ACC112 (cell line): Measurements from ENCODE around the gene GPSM3.
"Not testable (repeated sequence)": the region's sequence is repeated elsewhere in the genome, so short reads cannot be mapped to it uniquely, and the experiment has no call there.

Source experiments
- H2AFZ ChIP-seq: fragments of 200-600 bp; sonication (generic); one replicate; pipeline ENCODE4 v1.6.0; 2017; ENCODE audit warnings: antibody characterized with exemption, low read length; ENCODE audit not compliant: unreplicated experiment
- H3K27ac ChIP-seq: fragments of 200-600 bp; sonication (generic); 2 replicates; pipeline ENCODE4 v1.5.1; 2014; ENCODE audit warnings: low read depth, mild to moderate bottlenecking, antibody characterized with exemption, low read length, moderate library complexity
- H3K27me3 ChIP-seq: fragments of 200-600 bp; sonication (generic); 2 replicates; pipeline ENCODE4 v1.6.1; 2014; ENCODE audit warnings: mild to moderate bottlenecking, antibody characterized with exemption, low read length, moderate library complexity, mixed read lengths; ENCODE audit not compliant: insufficient read depth
- H3K36me3 ChIP-seq: fragments of 200-600 bp; sonication (generic); 2 replicates; pipeline ENCODE4 v1.6.1; 2016; ENCODE audit warnings: mild to moderate bottlenecking, antibody characterized with exemption, low read length, moderate library complexity, mixed read lengths; ENCODE audit not compliant: insufficient read depth
- H3K4me1 ChIP-seq: fragments of 200-600 bp; sonication (generic); one replicate; pipeline ENCODE4 v1.6.1; 2016; ENCODE audit warnings: low read length, mixed read lengths; ENCODE audit not compliant: insufficient read depth, unreplicated experiment, control insufficient read depth
- H3K4me3 ChIP-seq: fragments of 200-600 bp; sonication (generic); 2 replicates; pipeline ENCODE4 v1.5.1; 2014; ENCODE audit warnings: mild to moderate bottlenecking, low read depth, low read length
- H3K79me2 ChIP-seq: fragments of 200-600 bp; sonication (generic); one replicate; pipeline ENCODE4 v1.6.0; 2016; ENCODE audit warnings: low read length; ENCODE audit not compliant: control insufficient read depth, unreplicated experiment, insufficient read depth

Gene GPSM3

DNA sequence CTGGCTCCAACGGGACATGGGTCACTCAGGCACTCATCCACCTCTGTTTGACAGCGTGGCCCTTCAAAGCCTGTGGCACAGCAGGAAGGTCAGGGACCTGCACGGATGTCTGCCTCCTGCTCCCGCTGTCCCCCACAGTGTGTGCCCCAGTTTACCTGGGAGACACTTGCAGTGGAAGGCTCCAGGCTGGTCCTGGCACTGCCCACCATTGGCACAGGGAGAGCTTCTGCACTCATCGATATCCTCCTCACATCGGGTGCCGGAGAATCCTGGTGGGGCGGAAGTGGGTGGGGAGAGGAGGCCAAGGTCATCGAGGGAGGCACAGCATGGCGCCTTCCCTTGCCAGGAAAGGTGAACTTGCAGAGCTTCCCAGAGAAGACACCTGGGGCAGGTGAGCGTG lies 24.6 kb upstream of the GPSM3 start:
- Histone ChIP-seq H3K27me3 (peaks cover 26% of the 10 kb centered on the region), H2AFZ (no peak overlapping the region), H3K79me2 (no peaks in the 10 kb centered on the region), H3K4me1 (no peaks in the 10 kb centered on the region), H3K36me3 (no peaks in the 10 kb centered on the region), H3K27ac (no peak overlapping the region), H3K4me3 (no peak overlapping the region)

DNA sequence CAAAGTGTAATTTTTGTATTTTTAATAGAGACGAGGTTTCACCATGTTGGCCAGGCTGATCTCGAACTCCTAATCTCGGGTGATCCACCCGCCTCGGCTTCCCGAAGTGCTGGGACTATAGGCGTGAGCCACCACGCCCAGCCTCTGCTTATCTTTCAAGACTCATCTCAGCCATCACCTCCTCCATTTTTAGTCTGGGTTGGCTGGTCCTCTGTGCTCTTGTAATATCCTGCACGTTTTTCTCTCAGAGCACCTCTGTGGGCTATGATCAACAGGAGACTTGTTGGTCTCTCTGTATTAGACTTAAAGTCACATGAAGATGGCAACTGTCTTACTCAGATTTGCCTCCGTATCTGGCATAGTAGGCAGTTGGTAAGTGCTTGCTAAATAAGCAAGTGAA lies 23.8 kb upstream of the GPSM3 start:
- no peak overlapping the region for H2AFZ ChIP-seq
- H3K36me3 ChIP-seq, result no peaks in the 10 kb centered on the region
- H3K27me3 ChIP-seq, result peaks cover 26% of the 10 kb centered on the region
- no peak overlapping the region for H3K4me3 ChIP-seq
- no peaks in the 10 kb centered on the region for H3K4me1 ChIP-seq
- no peaks in the 10 kb centered on the region for H3K79me2 ChIP-seq
- no peak overlapping the region for H3K27ac ChIP-seq

DNA sequence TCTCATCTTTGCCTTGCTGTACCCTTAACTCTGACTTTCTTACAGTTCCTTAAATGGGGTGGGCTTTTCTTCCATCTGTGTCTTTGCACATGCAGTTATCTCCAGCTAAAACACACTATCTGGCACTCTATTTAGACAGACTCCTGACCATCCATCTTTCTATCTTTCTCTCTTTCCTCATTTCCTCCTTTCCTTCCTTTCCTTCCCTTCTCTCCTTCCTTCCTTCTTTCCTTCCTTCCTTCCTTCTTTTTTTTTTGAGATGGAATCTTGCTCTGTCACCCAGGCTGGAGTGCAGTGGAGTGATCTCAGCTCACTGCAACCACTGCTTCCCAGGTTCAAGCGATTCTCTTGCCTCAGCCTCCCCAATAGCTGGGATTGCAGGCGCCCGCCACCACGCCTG lies 23.2 kb upstream of the GPSM3 start:
- Histone ChIP-seq H3K27me3 (peaks cover 23% of the 10 kb centered on the region), H3K4me3 (no peak overlapping the region), H3K4me1 (no peaks in the 10 kb centered on the region), H3K27ac (no peak overlapping the region), H3K79me2 (no peaks in the 10 kb centered on the region), H2AFZ (no peak overlapping the region), H3K36me3 (no peaks in the 10 kb centered on the region)

DNA sequence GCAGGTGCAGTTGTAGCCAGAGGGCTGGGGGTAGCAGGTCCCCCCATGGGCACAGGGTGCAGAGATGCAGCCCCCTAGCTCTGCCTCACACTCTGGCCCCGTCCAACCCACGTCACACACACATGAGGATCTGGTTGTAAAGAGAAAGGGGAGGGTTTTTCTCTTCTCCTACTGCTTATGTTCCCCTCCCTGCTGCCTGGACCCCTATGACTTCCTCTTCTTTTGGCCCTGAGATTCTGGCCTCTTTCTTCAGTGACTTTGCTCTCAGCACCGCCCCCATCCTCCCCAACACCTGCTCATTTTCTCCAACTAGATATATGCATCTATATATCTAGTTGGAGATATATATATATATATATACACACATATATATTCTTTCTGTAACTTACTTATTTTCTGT lies 21.7 kb upstream of the GPSM3 start:
- Histone ChIP-seq H3K36me3 (no peaks in the 10 kb centered on the region), H3K4me3 (no peak overlapping the region), H2AFZ (no peak overlapping the region), H3K79me2 (no peaks in the 10 kb centered on the region), H3K4me1 (no peaks in the 10 kb centered on the region), H3K27me3 (peaks cover 19% of the 10 kb centered on the region), H3K27ac (no peak overlapping the region)

DNA sequence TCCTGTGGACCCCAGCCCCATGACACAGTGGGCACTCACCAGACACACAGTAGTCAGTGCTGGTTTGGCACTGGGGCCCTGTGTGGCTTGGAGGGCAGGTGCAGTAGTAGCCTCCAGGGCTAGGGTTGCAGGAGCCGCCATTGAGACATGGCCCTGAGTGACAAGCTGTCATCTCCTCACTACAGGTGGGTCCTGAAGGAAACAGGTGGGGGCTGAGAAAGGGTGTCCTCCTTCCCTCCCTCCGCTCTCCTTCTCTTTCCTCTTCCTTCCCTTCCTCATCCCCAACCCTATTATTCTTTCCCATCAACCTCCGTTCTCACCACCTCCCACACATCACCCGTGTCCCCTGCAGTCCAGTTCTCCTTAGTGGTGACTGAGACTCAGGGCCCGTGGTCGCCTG lies 21.2 kb upstream of the GPSM3 start:
- H3K79me2 ChIP-seq, result no peaks in the 10 kb centered on the region
- no peak overlapping the region for H3K4me3 ChIP-seq
- H2AFZ ChIP-seq, result no peak overlapping the region
- peaks cover 15% of the 10 kb centered on the region for H3K27me3 ChIP-seq
- no peaks in the 10 kb centered on the region for H3K36me3 ChIP-seq
- H3K27ac ChIP-seq, result no peak overlapping the region
- H3K4me1 ChIP-seq, result no peaks in the 10 kb centered on the region

DNA sequence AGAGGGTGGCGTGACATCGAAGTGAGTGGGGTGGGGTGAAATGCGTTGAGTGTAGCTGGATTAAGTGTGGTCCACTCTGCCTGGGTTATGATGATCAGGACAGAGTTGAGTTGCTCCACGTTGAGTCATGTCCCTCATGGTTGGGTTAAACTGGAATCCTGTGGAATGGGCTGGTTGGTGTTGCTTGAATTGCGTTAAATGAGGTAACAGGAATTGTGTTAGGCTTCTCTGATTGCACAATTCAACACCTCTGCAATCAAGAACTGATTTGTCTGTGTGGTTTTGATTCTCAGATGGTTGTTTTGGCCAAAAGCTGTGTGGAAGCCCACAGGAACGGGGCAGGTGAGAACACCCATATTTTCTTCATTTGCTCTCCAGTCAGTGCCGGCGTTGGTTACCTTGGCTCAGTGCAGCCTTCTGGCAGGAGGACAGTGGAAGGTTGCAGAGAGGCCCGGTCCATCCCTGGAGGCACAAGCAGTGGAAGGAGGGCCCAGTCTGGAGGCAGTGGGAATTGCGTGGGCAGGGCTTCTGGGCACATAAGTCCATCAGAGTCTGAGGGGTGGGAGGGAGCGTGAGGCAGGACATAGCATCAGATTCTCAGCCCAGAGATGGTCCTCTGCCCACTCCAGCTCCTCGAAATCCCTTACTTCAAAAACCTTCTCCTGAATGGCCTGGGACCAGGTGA lies 19.8 kb upstream of the GPSM3 start:
- Histone ChIP-seq H3K27me3 (peaks cover 6% of the 10 kb centered on the region; the same call in 1 of the 2 replicates), H2AFZ (no peak overlapping the region), H3K4me3 (no peak overlapping the region), H3K79me2 (no peaks in the 10 kb centered on the region), H3K27ac (no peak overlapping the region), H3K4me1 (no peaks in the 10 kb centered on the region), H3K36me3 (no peaks in the 10 kb centered on the region)

DNA sequence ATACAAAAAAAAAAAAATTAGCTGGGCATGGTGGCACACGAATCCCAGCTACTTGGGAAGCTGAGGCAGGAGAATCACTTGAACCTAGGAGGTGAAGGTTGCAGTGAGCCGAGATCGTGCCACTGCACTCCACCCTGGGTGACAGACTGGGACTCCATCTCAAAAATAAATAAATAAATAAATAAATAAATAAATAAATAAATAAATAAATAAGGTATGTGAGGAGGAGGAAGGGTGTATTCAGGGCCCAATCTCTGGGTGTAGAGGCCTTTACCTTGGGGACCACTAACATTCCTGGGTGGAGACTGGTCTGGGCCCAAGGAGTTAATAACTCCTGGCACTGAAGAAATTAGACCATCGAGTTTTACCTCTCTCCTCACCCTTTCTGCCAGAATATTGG lies 19.0 kb upstream of the GPSM3 start:
- not testable (repeated sequence) for H2AFZ ChIP-seq, H3K4me3 ChIP-seq, H3K4me1 ChIP-seq, H3K79me2 ChIP-seq, H3K36me3 ChIP-seq, H3K27ac ChIP-seq, H3K27me3 ChIP-seq

DNA sequence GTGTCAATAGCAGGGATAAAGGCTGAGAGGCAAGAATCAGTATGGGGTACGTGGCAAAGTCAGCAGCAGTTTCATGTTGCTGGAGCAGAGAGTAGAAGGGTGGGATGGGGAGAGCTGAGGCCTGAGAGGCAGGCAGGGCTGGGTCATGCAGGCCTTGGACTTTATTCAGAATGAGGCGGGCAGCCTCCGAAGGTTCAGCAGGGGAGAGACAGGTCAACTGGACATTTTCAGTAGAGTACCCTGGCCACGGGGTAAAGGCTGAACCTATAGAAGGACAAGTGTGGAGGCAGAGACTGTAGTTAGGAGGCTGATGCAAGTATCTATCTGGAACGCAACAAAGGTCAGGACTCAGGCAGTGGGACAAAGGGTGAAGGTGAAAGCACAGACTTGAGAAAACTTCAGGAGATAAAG lies 17.8 kb upstream of the GPSM3 start:
- no peak overlapping the region for H3K27ac ChIP-seq
- H3K36me3 ChIP-seq, result no peaks in the 10 kb centered on the region
- no peak overlapping the region for H3K4me3 ChIP-seq
- no peak overlapping the region for H2AFZ ChIP-seq
- no peaks in the 10 kb centered on the region for H3K27me3 ChIP-seq
- H3K4me1 ChIP-seq, result no peaks in the 10 kb centered on the region
- H3K79me2 ChIP-seq, result no peaks in the 10 kb centered on the region

DNA sequence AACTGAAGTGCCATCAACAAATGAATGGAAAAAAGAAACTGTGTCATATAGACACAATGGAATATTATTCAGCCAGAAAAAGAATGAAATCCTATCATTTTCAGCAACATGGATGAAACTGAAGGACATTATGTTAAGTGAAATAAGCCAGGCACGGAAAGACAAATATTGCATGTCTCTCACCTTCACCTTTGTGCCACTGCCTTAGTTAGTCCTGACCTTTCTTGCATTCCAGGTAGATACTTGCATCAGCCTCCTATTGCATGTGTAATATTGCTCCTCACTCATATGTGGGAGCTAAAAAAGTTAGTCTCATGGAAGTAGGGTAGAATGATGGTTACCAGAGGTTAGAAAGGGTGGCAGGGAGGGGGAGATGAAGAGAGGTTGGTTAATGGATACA lies 16.6 kb upstream of the GPSM3 start:
- H3K27ac ChIP-seq, result no peak overlapping the region
- peaks cover 8% of the 10 kb centered on the region for H3K27me3 ChIP-seq
- H3K36me3 ChIP-seq, result no peaks in the 10 kb centered on the region
- no peak overlapping the region for H2AFZ ChIP-seq
- no peak overlapping the region for H3K4me3 ChIP-seq
- no peaks in the 10 kb centered on the region for H3K79me2 ChIP-seq
- H3K4me1 ChIP-seq, result no peaks in the 10 kb centered on the region

DNA sequence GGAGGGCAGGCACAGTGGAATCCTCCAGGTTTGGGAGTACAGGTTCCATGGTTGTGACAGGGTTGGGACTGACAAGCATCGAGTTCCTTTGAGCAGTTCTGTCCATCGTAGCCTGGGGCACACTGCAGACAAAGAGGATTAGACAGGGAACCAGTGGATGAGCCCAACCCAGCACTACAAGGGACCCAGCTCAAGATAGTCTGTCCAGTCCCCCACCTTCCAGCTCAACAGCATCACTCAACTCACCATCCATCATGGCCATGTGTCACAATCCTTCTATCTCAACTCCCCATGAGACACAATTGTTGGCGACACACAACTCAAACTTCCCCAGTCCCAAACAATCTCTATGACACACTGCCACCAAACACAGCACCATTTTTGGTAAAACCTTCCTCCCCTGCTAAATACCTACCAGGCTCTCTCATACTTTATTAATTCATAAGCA lies 11.8 kb upstream of the GPSM3 start:
- H3K79me2 ChIP-seq, result no peaks in the 10 kb centered on the region

DNA sequence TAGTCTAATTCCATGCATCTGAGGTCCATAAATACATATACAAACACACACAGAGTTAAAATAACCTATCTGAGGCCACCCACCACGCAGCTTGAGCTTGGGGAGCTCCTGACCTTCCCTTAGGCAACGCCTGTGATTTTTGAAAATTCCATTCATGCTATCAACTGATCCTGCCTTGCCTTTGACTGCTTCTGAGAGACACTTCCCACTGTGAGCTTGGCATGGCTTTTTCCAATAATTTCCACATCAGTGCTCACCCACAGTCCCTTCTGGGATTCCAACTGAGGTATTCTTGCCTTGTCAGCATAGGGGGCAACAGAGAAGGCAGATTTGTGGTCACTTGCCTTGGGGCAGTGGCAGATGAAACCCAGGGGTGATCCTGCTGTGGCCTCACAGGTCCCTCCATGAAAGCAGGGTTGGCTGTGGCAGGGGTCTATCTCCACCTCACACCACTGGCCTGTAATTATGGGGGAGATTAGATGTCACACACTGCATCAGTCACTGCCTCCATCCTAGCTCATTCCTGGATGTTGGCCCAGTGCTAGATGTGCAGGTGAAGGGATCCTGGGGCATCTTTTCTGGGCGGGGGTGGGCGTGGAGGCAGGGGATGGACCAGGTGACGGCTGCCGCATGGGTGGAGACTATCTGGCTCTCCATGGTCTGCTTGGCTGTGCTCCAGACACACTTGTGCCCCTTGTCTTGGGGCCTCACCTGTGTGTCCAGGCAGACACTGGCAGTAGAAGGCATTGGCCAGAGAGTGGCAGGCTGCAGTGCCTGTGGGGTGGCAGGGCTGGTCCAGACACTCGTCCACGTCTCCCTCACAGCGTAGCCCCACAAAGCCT lies 11.2 kb upstream of the GPSM3 start:
- Histone ChIP-seq H3K4me3 (no peak overlapping the region), H3K36me3 (no peaks in the 10 kb centered on the region), H3K4me1 (no peaks in the 10 kb centered on the region), H3K79me2 (no peaks in the 10 kb centered on the region), H3K27ac (no peak overlapping the region), H3K27me3 (peaks cover 8% of the 10 kb centered on the region), H2AFZ (no peak overlapping the region)

More for the DNA sequence above, 11.8 kb upstream of the GPSM3 start:
- Histone ChIP-seq H3K4me1 (no peaks in the 10 kb centered on the region), H3K4me3 (no peak overlapping the region), H2AFZ (no peak overlapping the region), H3K36me3 (no peaks in the 10 kb centered on the region), H3K27ac (no peak overlapping the region), H3K27me3 (peaks cover 8% of the 10 kb centered on the region)
